HEK293T (cell line): ENCODE data around the gene SUCLA2.

Source experiments
- CTCF ChIA-PET: fragments of 350-600 bp; formaldehyde crosslinking; extraction: SDS; loops from one replicate; lab custom pipeline; 2021; ENCODE audit warnings: antibody characterized with exemption, inconsistent platforms; lab: Yijun Ruan, JAX
- POLR2A ChIA-PET: fragments of 350-600 bp; formaldehyde crosslinking; extraction: SDS; loops from one replicate; lab custom pipeline; 2020; ENCODE audit warnings: antibody characterized with exemption, inconsistent platforms; lab: Yijun Ruan, JAX
- DNase-seq: peaks from one replicate; pipeline ENCODE4 v3.0.0; 2012; ENCODE audit warnings: mixed read lengths; ENCODE audit errors: extremely low spot score
- ARNT ChIP-seq: fragments of 450-650 bp; IDR thresholded peaks from 2 replicates; pipeline ENCODE4 v1.6.1; 2017; ENCODE audit warnings: mild to moderate bottlenecking
- BHLHE40 ChIP-seq: fragments of 450-650 bp; IDR thresholded peaks from 2 replicates; pipeline ENCODE4 v1.6.1; 2016; ENCODE audit warnings: mild to moderate bottlenecking, moderate library complexity, borderline replicate concordance
- CTBP1 ChIP-seq: fragments of 450-650 bp; IDR thresholded peaks from 2 replicates; pipeline ENCODE4 v1.6.1; 2016; ENCODE audit warnings: borderline replicate concordance
- ELF4 ChIP-seq: fragments of 450-650 bp; IDR thresholded peaks from 2 replicates; pipeline ENCODE4 v1.6.1; 2017; ENCODE audit warnings: antibody characterized with exemption
- FOXA1 ChIP-seq: fragments of 450-650 bp; IDR thresholded peaks from 2 replicates; pipeline ENCODE4 v1.6.1; 2016; ENCODE audit warnings: mild to moderate bottlenecking
- FOXK2 ChIP-seq: fragments of 450-650 bp; IDR thresholded peaks from 2 replicates; pipeline ENCODE4 v1.6.1; 2016; ENCODE audit warnings: mild to moderate bottlenecking
- FOXM1 ChIP-seq: fragments of 450-650 bp; IDR thresholded peaks from 2 replicates; pipeline ENCODE4 v1.6.1; 2017; ENCODE audit warnings: mild to moderate bottlenecking, borderline replicate concordance
- HDGF ChIP-seq: fragments of 450-650 bp; IDR thresholded peaks from 2 replicates; pipeline ENCODE4 v1.6.1; 2017; ENCODE audit warnings: antibody characterized with exemption, borderline replicate concordance
- L3MBTL2 ChIP-seq: fragments of 450-650 bp; conservative IDR thresholded peaks from 2 replicates; pipeline ENCODE4 v1.6.1; 2016; ENCODE audit warnings: mild to moderate bottlenecking
- LEF1 ChIP-seq: fragments of 450-650 bp; IDR thresholded peaks from 2 replicates; pipeline ENCODE4 v1.6.1; 2017; ENCODE audit warnings: mild to moderate bottlenecking, borderline replicate concordance
- NFRKB ChIP-seq: fragments of 450-650 bp; IDR thresholded peaks from 2 replicates; pipeline ENCODE4 v1.6.1; 2016; ENCODE audit warnings: mild to moderate bottlenecking, moderate library complexity
- SP1 ChIP-seq: fragments of 450-650 bp; IDR thresholded peaks from 2 replicates; pipeline ENCODE4 v1.6.1; 2017
- SUZ12 ChIP-seq: fragments of 450-650 bp; IDR thresholded peaks from 2 replicates; pipeline ENCODE4 v1.6.1; 2016; ENCODE audit warnings: mild to moderate bottlenecking
- TARDBP ChIP-seq: fragments of 450-650 bp; IDR thresholded peaks from 2 replicates; pipeline ENCODE4 v1.6.1; 2016
- ZNF384 ChIP-seq: fragments of 450-650 bp; IDR thresholded peaks from 2 replicates; pipeline ENCODE4 v1.6.1; 2016
- TF ChIP-seq, protein P1 (sequence below): fragments of 450-650 bp; IDR thresholded peaks from 2 replicates; pipeline ENCODE4 v1.6.1; 2016

Gene SUCLA2

DNA sequence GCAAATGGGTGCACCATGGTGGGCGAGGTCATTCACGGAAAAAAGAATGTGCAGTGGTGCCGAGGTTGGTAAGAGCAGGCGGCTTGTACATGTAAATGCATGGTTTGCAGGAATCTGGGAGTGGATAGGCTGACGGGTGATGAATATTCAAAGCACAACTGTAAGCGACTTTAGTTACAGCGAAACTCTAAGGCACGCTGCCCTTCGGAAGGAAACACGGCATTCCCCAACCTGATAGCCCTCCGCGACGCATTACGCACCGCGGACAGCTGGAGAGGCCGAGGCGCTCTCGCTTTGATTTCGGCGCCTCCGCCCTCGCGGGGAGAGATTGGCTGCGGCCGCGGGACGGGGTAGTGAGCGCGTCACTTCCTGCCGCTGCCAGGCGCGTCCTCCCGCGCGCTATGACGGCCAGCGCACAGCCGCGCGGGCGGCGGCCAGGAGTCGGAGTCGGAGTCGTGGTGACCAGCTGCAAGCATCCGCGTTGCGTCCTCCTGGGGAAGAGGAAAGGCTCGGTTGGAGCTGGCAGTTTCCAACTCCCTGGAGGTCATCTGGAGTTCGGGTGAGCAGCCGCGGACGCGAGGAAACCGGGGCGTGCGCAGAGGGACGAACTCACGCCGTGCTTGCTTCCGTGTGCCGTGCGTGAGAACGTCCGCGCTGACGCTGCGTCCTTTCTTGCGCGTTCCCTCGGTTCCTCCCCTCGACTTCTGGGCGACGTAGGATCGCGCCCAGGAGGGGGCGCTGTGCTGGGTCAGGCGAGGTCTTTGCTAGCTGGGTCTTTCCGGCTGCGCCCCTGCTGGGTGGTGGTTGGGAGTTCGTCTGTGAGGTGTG is 36.5 kb upstream of the SUCLA2 start, which contains the start of gene NUDT15:
TSS of gene NUDT15 (plus strand) at position 381 of the 828 bp plus-strand sequence. CDS start at position 402, 21 bp downstream.
- ChIA-PET POLR2A (interaction anchor here (0.7 to 2.8 kb wide), 9 partner anchors 9 to 543 kb away, joined by 3 to 17 read pairs (median 4); partner anchors contain the start of genes MED4 and SUCLA2), CTCF (interaction anchor here (1.0 to 2.0 kb wide), 4 partner anchors 9 to 50 kb away, joined by 3 to 10 read pairs (median 4); no protein-coding TSS in a partner anchor)
- TF ChIP-seq ELF4 (peak; percentile 88), FOXA1 (no peak), ARNT (peak; percentile 90), SP1 (no peak), FOXK2 (no peak), TARDBP (no peak), CTBP1 (peak; percentile 85), LEF1 (no peak), NFRKB (no peak), SUZ12 (no peak), HDGF (no peak), L3MBTL2 (peak; percentile 95), FOXM1 (no peak), ZNF384 (no peak), BHLHE40 (no peak)
- TF ChIP-seq, protein P1, sequence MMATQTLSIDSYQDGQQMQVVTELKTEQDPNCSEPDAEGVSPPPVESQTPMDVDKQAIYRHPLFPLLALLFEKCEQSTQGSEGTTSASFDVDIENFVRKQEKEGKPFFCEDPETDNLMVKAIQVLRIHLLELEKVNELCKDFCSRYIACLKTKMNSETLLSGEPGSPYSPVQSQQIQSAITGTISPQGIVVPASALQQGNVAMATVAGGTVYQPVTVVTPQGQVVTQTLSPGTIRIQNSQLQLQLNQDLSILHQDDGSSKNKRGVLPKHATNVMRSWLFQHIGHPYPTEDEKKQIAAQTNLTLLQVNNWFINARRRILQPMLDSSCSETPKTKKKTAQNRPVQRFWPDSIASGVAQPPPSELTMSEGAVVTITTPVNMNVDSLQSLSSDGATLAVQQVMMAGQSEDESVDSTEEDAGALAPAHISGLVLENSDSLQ = peak; percentile 56
- DNase-seq = peak; percentile 92

DNA sequence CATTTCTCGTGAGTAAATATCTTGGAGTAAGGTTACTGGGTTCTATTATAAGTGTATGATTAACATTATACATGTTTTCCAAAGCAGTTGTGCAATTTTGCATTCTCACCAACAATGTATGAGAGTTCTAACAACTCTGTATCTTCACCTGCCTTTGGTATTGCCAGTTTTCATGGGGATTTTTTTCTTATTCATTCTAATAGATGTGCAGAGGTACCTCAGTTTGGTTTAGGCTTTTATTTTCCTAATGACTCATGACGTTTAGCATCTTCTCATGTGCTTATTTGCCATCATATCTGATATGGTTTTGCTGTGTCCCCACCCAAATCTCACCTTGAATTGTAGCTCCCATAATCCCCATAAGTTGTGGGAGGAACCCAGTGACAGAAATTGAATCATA is 28.8 kb upstream of the SUCLA2 start:
- ChIA-PET POLR2A (no interaction called here), CTCF (no interaction called here)
- no peak for TF ChIP-seq SUZ12
- TF ChIP-seq NFRKB = no peak
- TF ChIP-seq SP1 = no peak
- TF ChIP-seq L3MBTL2 = no peak
- no peak for TF ChIP-seq FOXK2
- TF ChIP-seq, protein P1 = no peak
- no peak for TF ChIP-seq ARNT
- TF ChIP-seq BHLHE40 = no peak
- TF ChIP-seq ZNF384 = no peak
- TF ChIP-seq CTBP1 = no peak
- TF ChIP-seq FOXA1 = no peak
- TF ChIP-seq FOXM1 = no peak
- no peak for TF ChIP-seq LEF1
- no peak for TF ChIP-seq ELF4
- no peak for DNase-seq

DNA sequence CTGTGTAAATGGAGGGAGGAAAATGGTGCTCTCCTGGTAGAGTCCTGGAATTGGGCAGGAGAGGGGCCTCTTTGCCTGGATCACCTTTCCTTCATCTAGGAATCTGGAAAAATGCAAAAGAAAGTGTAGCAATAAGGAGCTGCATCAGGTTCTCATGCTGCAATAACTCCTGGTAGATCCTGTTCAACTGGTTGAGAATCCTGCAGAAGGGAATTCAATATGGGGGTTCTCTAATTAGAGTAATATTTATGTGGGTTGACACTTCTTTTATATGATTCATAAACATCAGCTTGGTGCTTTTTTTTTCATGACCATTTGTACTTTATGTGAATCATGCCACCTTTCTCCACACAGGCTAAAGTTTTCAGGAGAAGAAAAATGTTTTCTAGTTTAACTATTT is 27.0 kb upstream of the SUCLA2 start:
- no peak for DNase-seq
- ChIA-PET CTCF (interaction anchor here (1.1 kb wide), 1 partner anchor 10 kb away, joined by 3 read pairs; no protein-coding TSS in a partner anchor), POLR2A (interaction anchor here (1.1 kb wide), 1 partner anchor 9 kb away, joined by 3 read pairs; the partner anchor contains the start of gene NUDT15)
- no peak for TF ChIP-seq SUZ12
- TF ChIP-seq TARDBP = no peak
- TF ChIP-seq ZNF384 = no peak
- TF ChIP-seq FOXA1 = no peak
- no peak for TF ChIP-seq BHLHE40
- no peak for TF ChIP-seq LEF1
- TF ChIP-seq FOXM1 = no peak
- no peak for TF ChIP-seq HDGF
- no peak for TF ChIP-seq NFRKB
- TF ChIP-seq FOXK2 = no peak
- no peak for TF ChIP-seq CTBP1
- no peak for TF ChIP-seq SP1
- no peak for TF ChIP-seq L3MBTL2
- no peak for TF ChIP-seq ELF4
- TF ChIP-seq, protein P1 = no peak
- TF ChIP-seq ARNT = no peak

DNA sequence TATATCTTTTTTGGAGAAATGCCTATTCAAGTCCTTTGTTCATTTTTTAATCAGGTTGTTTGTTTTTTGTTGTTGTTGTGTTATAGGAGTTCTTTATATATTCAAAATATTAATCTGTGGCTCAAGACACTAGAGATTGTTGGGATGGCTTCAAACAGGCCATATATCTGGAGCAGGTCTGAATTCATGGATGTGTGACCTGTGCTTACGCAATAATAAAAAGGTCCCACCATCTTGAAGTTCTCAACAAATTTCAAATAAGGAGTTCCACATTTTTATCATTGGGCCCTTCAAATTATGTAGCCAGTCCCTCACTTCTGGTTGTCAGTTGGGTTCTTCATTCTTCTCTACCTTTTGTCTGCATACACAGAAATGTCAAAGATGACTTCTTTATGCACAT is 18.7 kb upstream of the SUCLA2 start:
- ChIA-PET CTCF (no interaction called here), POLR2A (no interaction called here)
- TF ChIP-seq TARDBP (no peak), FOXA1 (no peak), L3MBTL2 (no peak), SP1 (no peak), BHLHE40 (no peak), ELF4 (no peak), FOXK2 (no peak), FOXM1 (no peak), ZNF384 (no peak), CTBP1 (no peak)

DNA sequence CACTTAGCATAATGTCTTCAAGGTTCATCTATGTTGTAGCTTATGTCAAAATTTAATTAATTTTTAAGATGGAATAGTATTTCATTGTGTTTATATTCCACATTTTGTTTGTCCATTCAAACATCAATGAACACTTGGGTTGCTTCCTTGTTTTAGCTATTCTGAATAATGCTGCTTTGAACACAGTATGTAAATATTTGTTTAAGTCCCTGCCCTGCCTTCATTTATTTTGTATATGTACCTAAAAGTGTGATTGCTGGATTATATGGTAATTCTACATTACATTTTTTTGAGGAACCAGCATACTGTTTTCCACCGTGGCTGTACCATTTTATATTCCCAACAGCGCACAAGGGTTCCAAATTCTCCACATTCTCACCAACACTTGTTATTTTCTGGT is 17.6 kb upstream of the SUCLA2 start:
- no peak for DNase-seq
- TF ChIP-seq SP1 (no peak), TARDBP (no peak), ARNT (no peak), LEF1 (no peak)
- CTCF ChIA-PET = no interaction called here
- POLR2A ChIA-PET = interaction anchor here (0.7 kb wide), 1 partner anchor 19 kb away, joined by 4 read pairs; the partner anchor contains the start of gene NUDT15

More for the DNA sequence above, 18.7 kb upstream of the SUCLA2 start:
- no peak for DNase-seq

DNA sequence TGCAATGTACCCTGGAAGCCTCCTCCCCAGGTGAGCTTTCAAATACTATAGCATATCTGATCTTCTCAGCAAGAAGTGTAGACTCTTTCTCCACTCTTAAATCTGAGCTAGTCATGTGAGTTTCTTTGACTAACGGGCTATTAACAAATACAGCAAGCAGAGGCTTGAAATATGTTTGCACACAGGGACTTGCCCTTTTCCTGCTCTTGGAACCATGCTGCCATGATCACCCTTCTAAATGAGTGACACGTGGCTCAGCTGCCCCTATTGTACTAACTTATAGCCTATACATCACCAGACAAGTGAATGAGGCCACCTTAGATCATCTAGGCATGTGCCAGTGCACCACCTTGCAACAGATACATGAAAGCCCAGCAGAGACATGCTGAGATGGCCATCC is 13.3 kb upstream of the SUCLA2 start:
- ChIA-PET CTCF (no interaction called here), POLR2A (interaction anchor here (1.5 kb wide), 1 partner anchor 23 kb away, joined by 5 read pairs; the partner anchor contains the start of gene NUDT15)
- TF ChIP-seq FOXK2 (no peak), ARNT (no peak), L3MBTL2 (no peak), CTBP1 (no peak), BHLHE40 (no peak), SUZ12 (no peak), TARDBP (no peak), SP1 (no peak), ELF4 (no peak), HDGF (no peak), FOXA1 (no peak), LEF1 (no peak), FOXM1 (no peak), NFRKB (no peak)
- TF ChIP-seq, protein P1 = no peak
- DNase-seq = no peak
